Fibroblast of skin of left quadriceps (primary cell): Measurements from ENCODE around the gene FBRSL1.

Experiments
- DNase-seq, 2 experiments: peaks; one replicate each; pipeline ENCODE4 v3.0.0-alpha.2; 2013; ENCODE audit warnings: low read depth in 2 of 2

Gene FBRSL1

DNA sequence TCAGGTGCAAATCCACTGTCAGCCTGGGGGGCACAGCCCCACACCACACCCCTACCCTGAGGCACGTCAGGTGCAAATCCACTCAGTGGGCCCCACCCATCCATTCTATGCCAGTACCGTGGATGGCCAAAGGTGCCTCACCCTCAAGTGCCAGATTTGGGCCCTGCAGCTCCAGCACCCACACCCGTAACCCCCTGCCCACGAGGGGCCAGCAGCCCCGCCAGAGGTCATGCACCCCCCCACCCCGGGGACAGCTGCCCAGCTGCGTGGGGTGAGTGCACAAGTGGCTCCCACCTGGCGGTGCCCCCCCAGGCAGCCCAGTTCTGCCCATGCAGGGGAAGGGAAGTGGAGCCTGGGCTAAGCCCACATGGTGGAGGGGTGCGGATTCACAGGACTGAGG is 51.2 kb downstream of the FBRSL1 start:
- no peak for DNase-seq

DNA sequence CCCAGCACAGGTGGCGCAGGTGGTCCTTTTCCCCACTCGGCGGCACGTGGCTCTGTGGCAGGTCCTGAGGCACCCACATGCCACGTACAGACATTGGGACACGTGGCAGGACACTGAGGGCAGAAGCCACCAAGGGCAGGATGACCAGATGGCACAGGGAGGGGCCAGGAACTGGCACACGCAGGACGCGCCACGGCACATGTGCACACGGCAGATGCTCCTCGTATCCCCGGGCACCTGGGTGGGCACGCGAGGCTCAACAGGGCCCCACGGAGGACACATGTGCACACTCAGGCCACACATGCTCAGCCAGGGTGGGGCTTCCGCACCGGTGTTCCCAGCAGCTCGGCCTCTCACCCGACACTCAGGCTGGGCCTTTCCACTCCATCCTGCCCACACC is 52.0 kb downstream of the FBRSL1 start:
- no peak for DNase-seq

DNA sequence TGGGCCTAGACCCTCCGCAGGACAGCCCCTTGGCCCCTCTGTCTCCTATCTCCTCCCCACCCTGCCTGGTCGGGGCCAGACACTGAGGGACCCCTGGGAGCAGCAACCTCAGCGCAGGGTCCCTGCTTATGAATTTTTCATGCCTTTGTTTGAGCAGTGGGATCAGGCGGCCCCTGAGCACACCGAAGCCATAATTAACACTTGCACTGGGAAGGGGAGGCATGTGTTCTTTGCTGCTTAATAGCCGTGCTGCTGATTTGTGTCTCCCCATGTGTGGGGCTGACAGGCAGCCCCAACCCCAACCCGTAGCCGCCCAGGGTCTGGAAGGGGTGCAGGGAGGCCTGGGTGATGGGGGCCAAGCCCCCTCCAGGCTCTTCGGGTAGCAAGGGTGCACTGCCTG is 52.7 kb downstream of the FBRSL1 start:
- DNase-seq: no peak

DNA sequence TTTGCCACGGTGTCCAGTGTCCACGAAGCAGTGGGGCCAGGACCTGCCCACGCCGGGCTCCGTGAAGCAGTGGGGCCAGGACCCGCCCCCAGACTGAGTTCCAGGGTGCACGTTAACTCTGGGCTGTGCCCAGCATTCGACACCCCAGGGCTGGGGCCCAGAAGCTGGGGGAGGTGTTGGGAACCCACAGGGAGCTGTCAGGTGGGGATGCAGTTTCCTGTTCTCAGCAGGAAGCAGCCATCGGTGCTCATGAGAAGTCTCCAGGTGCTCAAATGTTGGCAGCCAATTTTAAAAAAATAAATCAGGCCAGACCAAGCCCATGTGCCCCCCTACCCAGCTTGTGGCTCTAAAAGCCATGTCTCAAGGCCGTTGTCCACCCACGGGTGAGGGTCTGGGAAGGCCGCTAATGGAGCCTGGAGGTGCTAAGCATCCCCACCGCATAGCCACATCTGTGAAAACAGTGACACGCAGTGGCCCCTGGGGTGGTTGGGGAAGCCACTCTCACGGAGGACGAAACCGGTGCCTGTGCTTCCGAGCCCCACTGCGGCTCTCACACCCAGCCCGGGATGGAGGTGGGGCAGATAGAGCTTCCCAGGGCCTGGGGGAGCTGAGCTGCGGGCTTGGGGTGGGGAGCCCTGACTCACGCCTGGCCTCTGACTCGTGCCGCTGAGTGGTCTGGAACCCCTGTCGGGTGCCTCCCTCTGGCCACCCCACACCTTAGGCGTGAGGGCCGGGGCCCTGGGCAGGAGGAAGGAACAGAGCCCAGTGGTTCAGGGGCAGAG is 53.5 kb downstream of the FBRSL1 start:
- DNase-seq: no peak

DNA sequence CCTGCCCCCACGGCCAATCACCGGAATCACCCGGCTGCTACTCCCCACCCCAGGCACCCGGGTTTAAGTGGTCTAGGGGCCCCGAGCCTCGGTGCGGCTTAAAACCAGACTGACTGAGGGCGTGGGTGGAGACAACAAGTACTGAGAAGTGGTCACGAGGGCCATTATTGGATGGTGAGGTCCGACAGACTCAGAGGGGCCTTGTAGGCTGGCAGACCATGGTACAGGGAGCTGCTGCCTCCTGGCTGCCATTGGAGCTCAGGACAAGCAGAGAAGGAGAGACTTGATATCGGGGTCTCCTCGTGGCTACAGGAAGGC is 54.1 kb downstream of the FBRSL1 start:
- DNase-seq: no peak

- DNase-seq: no peak
Measured at GRCh38 chr12:132544498-132544897, 54.5 kb downstream of the FBRSL1 start.

DNA sequence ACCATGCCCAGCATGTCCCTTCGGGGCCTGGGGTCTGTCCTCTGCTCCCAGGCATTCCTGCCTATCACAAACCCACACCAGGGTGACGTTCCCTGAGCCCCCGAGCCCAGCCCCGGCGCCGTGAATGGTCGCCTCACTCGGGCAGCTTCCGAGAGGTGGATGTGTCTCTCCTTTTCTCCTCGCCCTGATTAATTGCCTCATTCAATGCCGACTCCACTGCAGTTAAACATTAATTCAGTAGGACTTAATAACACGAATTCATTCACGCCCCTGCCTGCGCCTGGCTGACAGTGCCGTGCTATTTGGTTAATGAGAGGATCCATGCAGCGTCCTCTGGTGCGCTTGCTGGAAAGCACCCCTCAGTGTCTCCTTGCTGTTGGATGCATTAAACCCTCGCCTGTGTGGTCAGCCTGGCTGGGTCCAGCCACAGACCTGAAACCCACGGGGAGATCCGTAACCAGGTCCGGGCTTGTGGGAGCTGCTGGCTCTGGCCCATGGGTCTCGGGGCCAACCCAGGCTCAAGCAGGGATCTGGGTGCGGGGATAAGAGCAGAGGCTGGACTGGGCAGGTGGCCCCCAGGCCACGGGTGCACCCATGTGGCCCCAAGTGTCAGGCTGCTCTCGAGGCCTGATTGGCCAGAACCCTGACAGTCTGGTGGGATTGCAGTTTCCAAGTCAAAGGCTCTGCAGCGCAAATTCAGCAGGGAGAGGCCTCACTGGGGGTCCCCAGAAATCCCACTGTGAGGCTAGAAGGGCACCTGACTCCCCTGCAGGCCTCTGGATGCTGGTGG is 55.4 kb downstream of the FBRSL1 start:
- no peak for DNase-seq

DNA sequence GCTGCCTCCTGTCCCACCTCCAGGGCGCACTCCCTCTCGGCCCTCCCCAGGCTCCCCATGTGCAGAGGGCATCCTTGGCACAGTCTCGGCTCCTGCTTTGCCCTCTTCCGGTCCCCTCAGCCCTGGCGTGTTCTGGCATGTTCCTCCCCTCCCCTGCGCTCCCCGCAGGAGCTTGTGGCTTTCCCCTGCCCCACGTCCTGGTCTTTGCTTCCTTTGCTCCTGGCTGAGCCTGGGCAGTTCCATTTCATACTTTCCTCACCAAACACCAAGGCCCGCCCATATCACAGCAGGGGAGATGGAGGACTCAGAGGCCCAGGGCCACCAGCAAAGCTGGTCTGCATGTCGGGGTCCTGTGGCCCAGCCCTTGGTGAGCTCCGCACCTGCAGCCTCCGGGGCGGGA is 56.0 kb downstream of the FBRSL1 start:
- no peak for DNase-seq

DNA sequence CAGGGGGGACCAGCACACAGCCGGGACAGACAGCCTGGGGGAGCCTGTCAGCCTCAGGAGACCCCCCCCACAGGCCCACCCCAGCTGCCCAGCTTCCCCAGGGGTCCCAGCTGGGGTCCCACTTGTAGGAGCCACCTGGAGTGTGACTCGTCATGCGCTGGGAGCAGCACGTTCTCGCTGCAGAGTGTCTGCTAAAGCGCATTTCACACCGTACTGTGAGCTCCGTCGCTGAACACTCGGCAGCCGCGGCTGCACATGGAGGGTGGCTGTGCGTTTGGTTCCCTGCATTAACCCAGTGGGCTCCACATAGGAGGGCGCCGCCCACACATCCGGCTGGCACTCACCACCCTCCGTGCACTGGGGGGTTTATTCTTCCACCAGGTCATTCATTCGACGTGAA is 56.7 kb downstream of the FBRSL1 start:
- DNase-seq: no peak

GRCh38 chr12:132547205-132547740 is 57.3 kb downstream of the FBRSL1 start:
- DNase-seq: no peak

- DNase-seq: no peak
Measured at GRCh38 chr12:132548430-132549058, 58.6 kb downstream of the FBRSL1 start.

DNA sequence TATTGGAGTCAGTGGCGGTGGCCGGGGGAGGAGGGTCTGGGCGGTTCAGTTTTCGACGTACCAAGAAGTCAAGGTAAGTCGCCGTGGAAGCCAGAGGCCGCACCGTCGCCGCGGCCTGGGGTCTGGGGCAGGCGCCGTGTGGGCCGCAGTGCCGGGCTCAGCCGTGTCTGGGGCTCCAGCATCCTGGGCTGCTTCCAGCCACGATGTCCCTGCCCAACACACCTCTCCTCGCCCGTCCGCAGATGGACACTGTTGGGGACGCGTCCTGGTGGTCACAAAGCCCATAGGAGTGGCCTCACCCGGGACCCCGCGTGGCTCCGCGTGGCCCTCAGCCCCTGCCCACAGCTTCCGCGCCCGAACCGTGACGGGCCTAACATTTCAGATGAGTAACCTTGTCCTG is 59.1 kb downstream of the FBRSL1 start:
- no peak for DNase-seq

- no peak for DNase-seq
Measured at GRCh38 chr12:132550014-132550802, 60.3 kb downstream of the FBRSL1 start.

DNA sequence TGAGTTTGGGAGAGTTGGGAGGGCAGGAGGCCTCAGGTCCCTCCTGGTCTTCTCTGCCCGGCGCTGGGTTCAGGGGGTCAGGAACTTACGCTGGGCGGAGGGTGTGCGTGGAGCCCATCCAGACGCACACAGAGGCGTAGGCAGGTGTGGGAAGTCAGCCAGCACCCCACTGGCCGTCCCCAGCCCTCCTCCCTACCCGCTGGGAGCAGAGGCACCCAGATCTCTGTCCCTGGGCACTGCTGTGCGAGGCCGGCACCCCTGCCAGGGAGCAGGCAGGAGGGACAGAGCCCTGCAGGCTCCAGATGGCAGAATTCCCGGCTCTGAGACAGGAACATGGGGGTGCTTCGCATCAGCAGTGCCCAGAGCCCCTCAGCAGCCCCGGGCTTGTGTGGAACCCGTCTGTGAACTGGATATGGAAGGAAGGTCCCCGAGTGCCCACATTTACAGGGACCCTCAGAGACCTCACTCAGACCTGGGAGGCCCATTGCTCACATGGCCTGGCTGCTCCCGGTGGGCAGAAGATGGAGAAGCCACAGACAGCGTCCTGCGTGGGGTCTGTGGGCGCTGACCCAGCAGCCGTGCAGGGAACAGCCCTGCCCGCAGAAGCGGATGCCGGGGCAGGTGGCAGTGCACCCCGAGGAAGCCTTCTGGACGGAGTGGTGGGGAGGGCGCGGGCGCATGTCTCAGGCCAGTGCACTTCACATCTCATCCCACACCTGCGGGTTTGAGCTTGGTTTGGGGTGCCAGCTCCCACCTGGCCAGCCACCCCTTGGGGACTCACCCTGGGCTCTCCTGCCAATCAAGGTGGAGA is 61.1 kb downstream of the FBRSL1 start:
- DNase-seq: no peak

DNA sequence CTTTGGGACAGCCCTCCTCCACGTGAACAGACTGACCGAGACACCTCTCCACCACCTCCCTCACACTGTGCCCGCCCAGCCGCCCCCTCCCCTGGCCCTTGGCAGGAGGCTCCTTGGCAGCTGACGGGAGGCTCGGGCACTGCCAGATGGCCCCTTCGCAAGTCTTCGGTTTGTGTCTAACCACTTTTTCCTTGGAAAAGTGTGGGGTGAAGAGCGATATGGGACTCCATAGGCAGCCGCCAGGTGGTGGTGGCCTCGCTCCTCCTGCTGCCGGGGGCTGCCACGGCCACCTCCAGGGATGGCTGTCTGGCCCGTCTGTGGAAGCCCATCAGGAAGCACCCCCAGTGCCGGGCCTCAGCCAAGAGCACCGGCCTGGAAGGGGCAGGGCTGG is 61.7 kb downstream of the FBRSL1 start:
- DNase-seq: no peak

GRCh38 chr12:132554845-132555630 is 65.1 kb downstream of the FBRSL1 start:
- no peak for DNase-seq

DNA sequence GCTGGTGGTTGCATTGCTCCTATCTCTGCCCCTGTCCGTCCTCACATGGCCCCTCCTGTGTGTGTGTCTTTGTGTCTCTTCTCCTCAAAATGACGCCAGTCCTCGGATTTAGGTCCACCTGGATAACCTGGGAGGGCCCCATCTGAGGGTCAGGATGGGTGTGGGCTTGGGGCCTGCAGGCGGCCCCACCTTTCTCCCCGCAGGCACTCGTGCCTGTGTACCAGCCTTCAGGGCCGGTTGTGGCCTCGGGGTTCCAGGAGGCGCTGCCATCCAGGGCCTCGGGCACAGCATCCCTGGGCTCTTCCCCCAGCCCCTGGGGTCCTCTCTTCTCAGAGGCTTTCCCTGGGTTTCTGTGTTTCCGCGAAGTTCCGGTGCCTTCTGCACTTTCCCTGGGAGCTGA is 65.7 kb downstream of the FBRSL1 start:
- no peak for DNase-seq

DNA sequence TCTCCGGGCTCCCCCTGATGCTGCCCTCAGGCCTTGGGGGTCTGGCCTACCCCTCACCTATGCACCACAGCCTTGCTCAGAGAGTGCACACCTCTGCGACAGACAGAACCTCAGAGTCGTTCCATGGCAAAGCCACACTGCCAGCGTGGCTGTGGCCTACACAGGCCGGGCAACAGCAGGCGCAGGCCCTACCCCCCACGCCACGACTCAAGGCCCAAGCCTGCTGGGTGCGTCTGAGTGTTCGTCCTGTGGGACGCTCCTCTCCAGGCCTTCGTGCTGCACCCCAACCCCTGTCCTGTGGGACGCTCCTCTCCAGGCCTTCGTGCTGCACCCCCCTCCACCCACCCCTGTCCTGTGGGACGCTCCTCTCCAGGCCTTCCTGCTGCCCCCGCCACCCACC is 66.3 kb downstream of the FBRSL1 start:
- DNase-seq: no peak

- no peak for DNase-seq
Measured at GRCh38 chr12:132556801-132557200, 66.8 kb downstream of the FBRSL1 start.

GRCh38 chr12:132557291-132558015 is 67.5 kb downstream of the FBRSL1 start:
- DNase-seq: no peak
